ENCODE measurements around the gene PSAP. TPM values are rescaled to one million over a fixed set of nuclear protein-coding genes. Genes with fewer than 3 reads are reported as not detected.
"Not testable (repeated sequence)": the region's sequence is repeated elsewhere in the genome, so short reads cannot be mapped to it uniquely, and the experiment has no call there.

The PSAP gene
- total RNA-seq, 1 experiment from 2014 or later = 114 TPM

DNA sequence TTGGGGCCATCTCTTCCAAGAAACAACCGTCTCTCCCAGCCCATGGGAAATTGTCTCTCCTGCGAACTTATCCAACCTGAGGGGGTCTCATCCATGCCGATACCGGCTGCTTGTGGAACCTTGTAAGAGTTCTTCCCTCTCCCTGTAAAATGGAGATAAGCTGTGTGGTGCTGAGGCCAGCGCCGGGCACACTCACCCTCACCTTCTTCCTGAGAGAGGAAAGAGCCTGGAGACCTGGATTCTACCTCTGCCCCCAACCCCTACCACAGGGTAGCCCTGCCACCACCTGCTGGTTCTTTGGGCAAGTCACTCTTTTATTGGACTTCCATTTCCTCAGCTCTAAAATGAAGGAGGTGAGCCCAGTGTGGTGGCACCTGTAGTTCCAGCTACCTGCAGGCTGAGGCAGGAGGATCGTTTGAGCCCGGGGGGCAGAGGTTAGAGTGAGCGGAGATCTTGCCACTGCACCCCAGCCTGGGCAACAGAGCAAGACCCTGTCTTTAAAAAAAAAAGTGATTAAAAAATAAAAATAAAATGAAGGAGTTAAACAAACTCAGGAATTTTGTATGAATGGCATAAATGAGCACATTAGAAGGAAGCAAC is 38.4 kb upstream of the PSAP start:
- H3K4me3 ChIP-seq (ENCODE audit: low read length) = peak overlapping the region; percentile 48; the same call in 1 of the 2 replicates
- peak overlapping the region; percentile 44 for H3K9ac ChIP-seq (ENCODE audit: low read length)
- no peaks in the 10 kb centered on the region for H3K36me3 ChIP-seq (ENCODE audit: insufficient read depth, low read length)
- peak; percentile 52 for DNase-seq
- H4K20me1 ChIP-seq (ENCODE audit: insufficient read depth, low read depth, low read length) = no peaks in the 10 kb centered on the region
- peaks cover 24% of the 10 kb centered on the region for H3K4me1 ChIP-seq (ENCODE audit: low read length)
- H3K27me3 ChIP-seq (ENCODE audit: low read length) = no peaks in the 10 kb centered on the region; the same call in 1 of the 2 replicates
- no peak overlapping the region for H3K27ac ChIP-seq (ENCODE audit: low read length)
- no peak overlapping the region for H2AFZ ChIP-seq (ENCODE audit: low read length)
- peak overlapping the region; percentile 76 for H3K4me2 ChIP-seq (ENCODE audit: low read depth, low read length, poor library complexity, severe bottlenecking)
- no peaks in the 10 kb centered on the region for H3K9me3 ChIP-seq (ENCODE audit: low read length)
- H3K79me2 ChIP-seq (ENCODE audit: low read length) = no peaks in the 10 kb centered on the region
- no peaks in the 10 kb centered on the region for H3K9me2 ChIP-seq (replicated peaks; ENCODE audit: insufficient read depth, low read length)

DNA sequence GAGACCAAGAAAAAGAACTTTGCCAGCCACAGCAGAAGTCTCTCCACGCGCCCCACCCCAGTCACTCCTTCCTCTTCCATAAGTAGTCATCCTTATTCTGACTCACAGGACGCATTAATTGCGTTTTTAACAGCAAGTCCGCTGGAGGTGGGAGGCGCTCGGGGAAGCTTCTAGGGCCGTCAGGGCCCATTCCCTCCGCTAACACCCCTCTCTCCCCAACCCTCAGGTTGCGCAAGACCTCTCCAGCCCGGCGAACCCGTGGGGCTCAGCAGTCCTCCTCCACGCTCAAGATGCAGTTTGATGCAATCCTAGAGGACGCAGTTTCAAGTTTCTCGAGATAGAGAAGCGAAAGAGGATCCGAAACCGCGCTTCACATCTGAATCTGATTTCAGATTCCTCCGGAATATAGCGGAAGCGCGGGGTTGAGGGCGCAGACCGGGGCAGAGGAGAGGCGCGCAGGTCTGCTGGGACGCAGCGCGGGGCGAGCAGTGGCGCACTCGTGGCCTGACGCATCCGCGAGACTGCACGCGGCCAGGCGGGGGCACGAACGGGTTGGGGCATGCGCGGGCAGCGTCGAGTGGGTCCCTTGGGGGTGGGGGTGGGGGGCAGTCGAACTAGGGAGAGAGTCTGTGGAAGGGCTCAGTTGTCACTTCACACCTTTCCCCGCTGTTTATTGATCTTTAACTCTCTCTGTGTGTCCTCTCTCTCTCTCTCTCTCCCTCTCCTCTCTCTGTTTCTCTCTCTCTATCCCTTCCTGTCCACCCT is 37.8 kb upstream of the PSAP start:
- peak overlapping the region; percentile 44 for H3K9ac ChIP-seq (ENCODE audit: low read length)

DNA sequence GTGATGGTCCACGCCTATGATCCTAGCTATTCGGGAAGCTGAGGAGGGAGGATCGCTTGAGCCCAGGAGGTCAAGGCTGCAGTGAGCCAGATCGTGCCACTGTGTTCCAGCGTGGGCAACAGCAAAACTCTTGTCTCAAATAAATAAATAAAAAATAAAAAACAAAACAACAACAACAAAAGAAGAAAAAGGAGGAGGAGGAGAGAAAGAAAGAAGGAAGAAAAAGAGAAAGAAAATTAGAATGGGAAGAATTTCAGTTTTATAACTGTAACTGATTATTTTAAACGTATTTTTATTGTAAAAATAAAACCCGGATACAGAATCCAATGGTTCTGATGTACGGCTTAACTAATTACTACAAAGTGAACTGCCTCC is 37.2 kb upstream of the PSAP start:
- H3K9me3 ChIP-seq (ENCODE audit: low read length) = no peaks in the 10 kb centered on the region
- peaks cover 24% of the 10 kb centered on the region for H3K4me1 ChIP-seq (ENCODE audit: low read length)
- no peaks in the 10 kb centered on the region for H3K79me2 ChIP-seq (ENCODE audit: low read length)
- H4K20me1 ChIP-seq (ENCODE audit: insufficient read depth, low read depth, low read length) = no peaks in the 10 kb centered on the region
- peak overlapping the region; percentile 48 for H3K4me3 ChIP-seq (ENCODE audit: low read length)
- peak overlapping the region; percentile 76 for H3K4me2 ChIP-seq (ENCODE audit: low read depth, low read length, poor library complexity, severe bottlenecking)
- H3K9ac ChIP-seq (ENCODE audit: low read length) = peak overlapping the region; percentile 41
- H3K27ac ChIP-seq (ENCODE audit: low read length) = no peak overlapping the region
- H3K9me2 ChIP-seq (replicated peaks; ENCODE audit: insufficient read depth, low read length) = no peaks in the 10 kb centered on the region
- H3K27me3 ChIP-seq (ENCODE audit: low read length) = no peaks in the 10 kb centered on the region; the same call in 1 of the 2 replicates
- H3K36me3 ChIP-seq (ENCODE audit: insufficient read depth, low read length) = no peaks in the 10 kb centered on the region
- no peak overlapping the region for H2AFZ ChIP-seq (ENCODE audit: low read length)
- DNase-seq = no peak

More for the DNA sequence above, 37.8 kb upstream of the PSAP start:
- no peaks in the 10 kb centered on the region for H3K79me2 ChIP-seq (ENCODE audit: low read length)
- H3K27ac ChIP-seq (ENCODE audit: low read length) = no peak overlapping the region
- peaks cover 24% of the 10 kb centered on the region for H3K4me1 ChIP-seq (ENCODE audit: low read length)
- H3K27me3 ChIP-seq (ENCODE audit: low read length) = no peaks in the 10 kb centered on the region; the same call in 1 of the 2 replicates
- H3K9me3 ChIP-seq (ENCODE audit: low read length) = no peaks in the 10 kb centered on the region
- DNase-seq = peak; percentile 98
- H4K20me1 ChIP-seq (ENCODE audit: insufficient read depth, low read depth, low read length) = no peaks in the 10 kb centered on the region
- H3K9me2 ChIP-seq (replicated peaks; ENCODE audit: insufficient read depth, low read length) = no peaks in the 10 kb centered on the region
- peak overlapping the region; percentile 76 for H3K4me2 ChIP-seq (ENCODE audit: low read depth, low read length, poor library complexity, severe bottlenecking)
- H2AFZ ChIP-seq (ENCODE audit: low read length) = no peak overlapping the region
- peak overlapping the region; percentile 48 for H3K4me3 ChIP-seq (ENCODE audit: low read length)
- H3K36me3 ChIP-seq (ENCODE audit: insufficient read depth, low read length) = no peaks in the 10 kb centered on the region

DNA sequence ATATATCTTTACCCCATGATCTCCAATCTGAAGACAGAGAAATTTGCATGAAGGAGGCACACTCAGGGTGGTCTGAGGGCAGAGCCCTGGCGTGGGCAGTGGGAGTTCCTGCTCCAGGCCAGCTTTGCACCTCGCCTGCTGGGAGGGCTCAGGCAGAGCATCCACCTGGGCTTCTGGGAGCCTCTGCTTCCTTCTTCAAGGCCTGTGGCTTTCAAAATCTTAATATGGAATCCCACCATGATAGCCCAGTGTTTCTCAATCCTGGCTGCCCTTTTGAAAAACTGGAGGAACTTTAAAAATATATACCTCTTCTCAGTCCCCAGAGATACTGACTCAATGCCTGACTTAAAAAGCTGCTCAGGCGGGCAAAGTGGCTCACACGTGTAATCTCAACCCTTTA is 36.7 kb upstream of the PSAP start:
- Histone ChIP-seq H3K4me1 (ENCODE audit: low read length) (peaks cover 24% of the 10 kb centered on the region), H3K4me2 (ENCODE audit: low read depth, low read length, poor library complexity, severe bottlenecking) (peak overlapping the region; percentile 76), H3K27me3 (ENCODE audit: low read length) (no peaks in the 10 kb centered on the region; the same call in 1 of the 2 replicates), H3K27ac (ENCODE audit: low read length) (no peak overlapping the region), H3K36me3 (ENCODE audit: insufficient read depth, low read length) (no peaks in the 10 kb centered on the region), H3K9me2 (replicated peaks; ENCODE audit: insufficient read depth, low read length) (no peaks in the 10 kb centered on the region), H3K4me3 (ENCODE audit: low read length) (no peak overlapping the region), H2AFZ (ENCODE audit: low read length) (no peak overlapping the region), H4K20me1 (ENCODE audit: insufficient read depth, low read depth, low read length) (no peaks in the 10 kb centered on the region), H3K79me2 (ENCODE audit: low read length) (no peaks in the 10 kb centered on the region), H3K9me3 (ENCODE audit: low read length) (no peaks in the 10 kb centered on the region), H3K9ac (ENCODE audit: low read length) (no peak overlapping the region)
- peak; percentile 68 for DNase-seq

DNA sequence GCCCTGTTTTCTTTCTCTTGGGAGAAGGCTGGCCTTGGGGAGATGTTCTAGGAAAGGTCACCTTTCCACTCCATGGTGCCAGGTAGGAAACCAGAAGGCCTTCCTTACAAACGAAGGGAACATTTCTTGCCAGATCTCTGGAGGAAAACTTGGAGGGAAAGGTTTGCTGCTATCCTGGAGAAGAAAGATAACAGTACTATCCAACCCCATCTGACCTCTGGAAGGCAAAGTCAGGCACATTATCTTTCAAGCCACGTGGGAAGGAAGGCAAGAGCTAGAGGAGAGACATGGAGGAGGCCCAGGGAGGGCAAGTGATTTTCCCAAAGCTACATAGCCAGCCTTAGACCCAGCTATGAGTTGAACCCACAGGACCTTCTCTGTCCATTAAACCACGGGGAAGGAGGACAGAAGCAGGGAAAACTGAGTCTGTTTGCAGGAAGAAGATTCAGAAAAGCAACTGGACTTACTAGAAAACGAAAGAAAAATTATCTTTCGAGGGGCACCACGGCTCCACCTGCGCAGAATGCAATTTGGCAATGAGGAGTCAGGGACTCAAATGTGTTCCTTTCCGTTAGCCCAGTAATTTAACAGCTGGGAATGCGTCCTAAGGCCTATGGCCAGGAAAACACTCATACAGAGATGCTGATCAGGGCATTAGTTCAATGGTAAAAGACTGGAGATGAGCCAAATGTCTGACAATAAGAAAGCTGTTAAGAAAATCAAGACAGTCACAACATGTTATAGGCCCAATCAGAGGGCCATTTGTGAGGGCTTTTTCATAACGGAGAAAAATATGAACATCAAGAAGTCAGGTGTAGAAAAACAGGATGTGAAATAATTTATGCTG is 32.0 kb upstream of the PSAP start:
- Histone ChIP-seq H3K9me2 (replicated peaks; ENCODE audit: insufficient read depth, low read length) (no peaks in the 10 kb centered on the region), H3K27ac (ENCODE audit: low read length) (no peak overlapping the region), H3K4me2 (ENCODE audit: low read depth, low read length, poor library complexity, severe bottlenecking) (no peak overlapping the region), H3K36me3 (ENCODE audit: insufficient read depth, low read length) (no peaks in the 10 kb centered on the region), H3K4me1 (ENCODE audit: low read length) (peaks cover 33% of the 10 kb centered on the region), H3K9ac (ENCODE audit: low read length) (no peak overlapping the region), H3K79me2 (ENCODE audit: low read length) (no peaks in the 10 kb centered on the region), H3K9me3 (ENCODE audit: low read length) (no peaks in the 10 kb centered on the region), H2AFZ (ENCODE audit: low read length) (no peak overlapping the region), H4K20me1 (ENCODE audit: insufficient read depth, low read depth, low read length) (no peaks in the 10 kb centered on the region), H3K4me3 (ENCODE audit: low read length) (no peak overlapping the region), H3K27me3 (ENCODE audit: low read length) (no peaks in the 10 kb centered on the region)
- DNase-seq = no peak

DNA sequence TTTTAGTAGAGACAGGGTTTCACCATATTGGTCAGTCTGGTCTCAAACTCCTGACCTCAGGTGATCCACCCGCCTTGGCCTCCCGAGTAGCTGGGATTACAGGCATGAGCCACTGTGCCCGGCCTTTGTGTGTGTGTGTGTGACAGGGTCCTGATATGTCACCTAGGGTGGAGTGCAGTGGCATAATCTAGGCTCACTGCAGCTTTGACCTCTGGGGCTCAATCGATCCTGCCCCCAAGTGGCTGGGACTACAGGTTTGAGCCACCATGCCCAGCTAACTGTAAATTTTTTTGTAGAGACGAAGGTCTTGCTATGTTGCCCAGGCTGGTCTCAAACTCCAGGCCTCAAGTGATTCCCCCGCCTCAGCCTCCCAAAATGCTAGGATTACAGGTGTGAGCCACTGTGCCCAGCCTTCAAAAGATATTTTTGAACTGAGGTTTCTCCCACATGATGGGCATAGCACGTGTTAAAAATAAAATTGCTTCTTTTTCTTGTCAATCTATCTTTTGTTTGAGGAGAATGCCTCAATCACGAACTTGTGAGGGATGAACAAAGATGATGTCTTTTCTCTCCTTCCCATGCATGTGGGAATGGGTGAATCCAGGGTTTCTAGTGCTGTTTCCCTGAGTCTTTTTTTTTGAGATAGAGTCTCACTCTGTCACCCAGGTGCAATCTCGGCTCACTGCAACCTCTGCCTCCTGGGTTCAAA is 30.8 kb upstream of the PSAP start:
- H2AFZ ChIP-seq (ENCODE audit: low read length) = no peak overlapping the region
- peaks cover 34% of the 10 kb centered on the region for H3K4me1 ChIP-seq (ENCODE audit: low read length)

DNA sequence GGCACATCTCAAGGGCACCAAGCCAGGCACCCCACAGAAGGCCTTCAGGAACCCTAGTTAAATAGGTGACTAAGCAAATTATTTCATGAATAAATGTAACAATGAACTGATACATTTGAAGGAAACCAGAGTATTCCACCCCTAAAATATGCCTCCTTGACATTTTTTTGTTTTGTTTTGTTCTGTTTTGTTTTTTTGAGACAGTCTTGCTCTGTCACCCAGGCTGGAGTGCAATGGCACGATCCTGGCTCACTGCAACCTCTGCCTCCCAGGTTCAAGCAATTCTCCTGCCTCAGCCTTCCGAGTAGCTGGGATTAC is 30.2 kb upstream of the PSAP start:
- DNase-seq; H4K20me1 ChIP-seq (ENCODE audit: insufficient read depth, low read depth, low read length); H3K27ac ChIP-seq (ENCODE audit: low read length); H3K4me2 ChIP-seq (ENCODE audit: low read depth, low read length, poor library complexity, severe bottlenecking); H3K9me2 ChIP-seq (replicated peaks; ENCODE audit: insufficient read depth, low read length); H3K9ac ChIP-seq (ENCODE audit: low read length); H3K9me3 ChIP-seq (ENCODE audit: low read length); H3K4me3 ChIP-seq (ENCODE audit: low read length); H3K36me3 ChIP-seq (ENCODE audit: insufficient read depth, low read length); H2AFZ ChIP-seq (ENCODE audit: low read length); H3K27me3 ChIP-seq (ENCODE audit: low read length); H3K79me2 ChIP-seq (ENCODE audit: low read length): not testable (repeated sequence)
- H3K4me1 ChIP-seq (ENCODE audit: low read length) = peaks cover 34% of the 10 kb centered on the region

More for the DNA sequence above, 30.8 kb upstream of the PSAP start:
- Histone ChIP-seq H3K9me2 (replicated peaks; ENCODE audit: insufficient read depth, low read length) (no peaks in the 10 kb centered on the region), H3K36me3 (ENCODE audit: insufficient read depth, low read length) (no peaks in the 10 kb centered on the region), H3K4me2 (ENCODE audit: low read depth, low read length, poor library complexity, severe bottlenecking) (no peak overlapping the region), H4K20me1 (ENCODE audit: insufficient read depth, low read depth, low read length) (no peaks in the 10 kb centered on the region), H3K27me3 (ENCODE audit: low read length) (no peaks in the 10 kb centered on the region), H3K9ac (ENCODE audit: low read length) (no peak overlapping the region), H3K9me3 (ENCODE audit: low read length) (no peaks in the 10 kb centered on the region), H3K4me3 (ENCODE audit: low read length) (no peak overlapping the region), H3K27ac (ENCODE audit: low read length) (no peak overlapping the region), H3K79me2 (ENCODE audit: low read length) (no peaks in the 10 kb centered on the region)
- DNase-seq = no peak
